Suprapubic skin (tissue), 4 donors: ENCODE results near the gene NDUFV2. TPM values are rescaled to one million over a fixed set of nuclear protein-coding genes. Genes with fewer than 3 reads are reported as not detected.

Experiments
- DNase-seq, 2 donors: peaks; one replicate each; pipeline ENCODE4 v3.0.0-alpha.2; 2019; ENCODE audit warnings: low spot score in 2 of 2
- H3K27ac ChIP-seq: fragments of 200-600 bp; sonication (generic); one replicate; pipeline ENCODE4 v1.5.1; 2019
- H3K27me3 ChIP-seq: fragments of 200-600 bp; sonication (generic); one replicate; pipeline ENCODE4 v1.5.1; 2019
- H3K36me3 ChIP-seq: fragments of 200-600 bp; sonication (generic); one replicate; pipeline ENCODE4 v1.5.1; 2019
- H3K4me1 ChIP-seq: fragments of 200-600 bp; sonication (generic); one replicate; pipeline ENCODE4 v1.5.1; 2019
- H3K4me3 ChIP-seq: fragments of 200-600 bp; sonication (generic); one replicate; pipeline ENCODE4 v1.5.1; 2019; ENCODE audit warnings: mild to moderate bottlenecking
- H3K9me3 ChIP-seq: fragments of 200-600 bp; sonication (generic); one replicate; pipeline ENCODE4 v1.5.1; 2019
- EP300 ChIP-seq: sonication (generic); formaldehyde crosslinking; IDR thresholded peaks from one replicate; pipeline ENCODE4 v1.6.1; 2017; ENCODE audit warnings: antibody characterized with exemption
- POLR2A ChIP-seq, 2 donors: fragments of 450-650 bp; IDR thresholded peaks; one replicate each; pipeline ENCODE4 v1.6.1; 2017; ENCODE audit warnings: antibody characterized with exemption in 2 of 2, mild to moderate bottlenecking in 2 of 2, moderate library complexity in 2 of 2
- POLR2AphosphoS5 ChIP-seq, 3 donors: sonication (generic); formaldehyde crosslinking; IDR thresholded peaks; one replicate each; pipeline ENCODE4 v1.6.1; 2017; ENCODE audit warnings: antibody characterized with exemption in 3 of 3
- WGBS: methylation state at CpG from one replicate; pipeline ENCODE4 v1.1.5; 2018; 5-methylcytosine and 5-hydroxymethylcytosine counted together
- total RNA-seq, 4 donors: library from RNA; depleted of rRNA; stranded (reverse); fragments of >200 nt; gene quantifications; one replicate each; pipeline ENCODE4 v1.1.0, GENCODE V29; 2016
- TF ChIP-seq, protein P1 (sequence below), 2 donors: fragments of 200-600 bp in 1 of 2; fragments of 450-650 bp in 1 of 2; sonication (generic) in 1 of 2; IDR thresholded peaks; one replicate each; pipeline ENCODE4 v1.5.1; 2016 to 2019; ENCODE audit warnings: antibody characterized with exemption in 2 of 2, mild to moderate bottlenecking in 1 of 2, moderate library complexity in 1 of 2

Gene NDUFV2
- total RNA-seq, 4 donors from 2014 or later = 107 to 137 (median 124) TPM

DNA sequence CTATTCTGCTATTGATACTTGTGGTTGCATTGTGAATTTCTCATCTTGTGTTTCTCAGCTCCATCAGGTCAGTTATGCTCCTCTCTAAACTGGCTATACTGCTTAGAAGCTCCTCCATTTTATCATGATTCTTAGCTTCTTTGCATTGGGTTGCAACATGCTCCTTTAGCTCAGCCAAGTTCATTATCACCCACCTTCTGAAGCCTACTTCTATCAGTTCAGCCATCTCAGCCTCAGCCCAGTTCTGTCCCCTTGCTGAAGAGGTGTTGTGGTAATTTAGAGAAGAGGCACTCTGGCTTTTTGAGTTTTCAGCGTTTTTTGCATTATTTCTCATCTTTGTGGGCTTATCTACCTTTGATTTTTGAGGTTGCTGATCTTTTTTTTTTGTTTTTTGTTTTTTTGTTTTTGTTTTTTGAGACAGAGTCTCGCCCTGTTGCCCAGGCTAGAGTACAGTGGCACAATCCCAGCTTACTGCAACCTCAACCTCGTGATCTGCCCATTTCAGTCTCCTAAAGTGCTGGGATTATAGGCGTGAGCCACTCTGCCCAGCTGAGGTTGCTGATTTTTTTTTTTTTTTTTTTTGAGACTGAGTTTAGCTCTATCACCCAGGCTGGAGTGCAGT lies 70.1 kb downstream of the NDUFV2 start:
- 83% methylated on average over 4 of the region's 4 CpGs for WGBS
- no peak for TF ChIP-seq POLR2A (IDR thresholded peaks at IDR 0.05)
- TF ChIP-seq, protein P1, sequence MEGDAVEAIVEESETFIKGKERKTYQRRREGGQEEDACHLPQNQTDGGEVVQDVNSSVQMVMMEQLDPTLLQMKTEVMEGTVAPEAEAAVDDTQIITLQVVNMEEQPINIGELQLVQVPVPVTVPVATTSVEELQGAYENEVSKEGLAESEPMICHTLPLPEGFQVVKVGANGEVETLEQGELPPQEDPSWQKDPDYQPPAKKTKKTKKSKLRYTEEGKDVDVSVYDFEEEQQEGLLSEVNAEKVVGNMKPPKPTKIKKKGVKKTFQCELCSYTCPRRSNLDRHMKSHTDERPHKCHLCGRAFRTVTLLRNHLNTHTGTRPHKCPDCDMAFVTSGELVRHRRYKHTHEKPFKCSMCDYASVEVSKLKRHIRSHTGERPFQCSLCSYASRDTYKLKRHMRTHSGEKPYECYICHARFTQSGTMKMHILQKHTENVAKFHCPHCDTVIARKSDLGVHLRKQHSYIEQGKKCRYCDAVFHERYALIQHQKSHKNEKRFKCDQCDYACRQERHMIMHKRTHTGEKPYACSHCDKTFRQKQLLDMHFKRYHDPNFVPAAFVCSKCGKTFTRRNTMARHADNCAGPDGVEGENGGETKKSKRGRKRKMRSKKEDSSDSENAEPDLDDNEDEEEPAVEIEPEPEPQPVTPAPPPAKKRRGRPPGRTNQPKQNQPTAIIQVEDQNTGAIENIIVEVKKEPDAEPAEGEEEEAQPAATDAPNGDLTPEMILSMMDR (IDR thresholded peaks at IDR 0.05) = no peak
- Histone ChIP-seq H3K27me3 (no peaks in the 10 kb centered on the region), H3K4me1 (peaks cover 35% of the 10 kb centered on the region), H3K36me3 (no peaks in the 10 kb centered on the region), H3K27ac (no peak overlapping the region), H3K4me3 (no peak overlapping the region), H3K9me3 (no peaks in the 10 kb centered on the region)
- DNase-seq = no peak

DNA sequence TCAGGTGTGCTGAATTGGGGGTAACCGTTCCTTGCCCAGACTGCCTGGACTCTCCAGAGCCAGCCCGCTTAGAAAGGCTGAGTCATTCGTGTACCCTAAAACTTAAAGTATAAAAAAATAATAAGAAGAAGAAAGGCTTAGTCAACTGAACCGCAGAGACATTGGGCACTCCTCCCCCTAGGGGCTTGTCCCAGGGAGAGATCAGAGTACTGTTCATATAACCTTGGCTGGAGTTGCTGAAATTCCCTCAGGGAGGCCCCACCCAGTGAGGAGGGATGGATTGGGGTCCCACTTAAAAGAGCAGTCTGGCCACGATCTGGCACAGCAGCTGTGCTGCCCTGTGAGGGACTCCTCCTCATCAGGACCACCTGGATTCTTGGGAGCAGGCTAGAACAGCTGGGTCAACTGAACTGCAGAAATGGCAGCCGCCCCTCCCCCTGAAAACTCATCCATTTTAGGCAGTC lies 71.3 kb downstream of the NDUFV2 start:
- Histone ChIP-seq H3K27me3 (no peaks in the 10 kb centered on the region), H3K36me3 (no peaks in the 10 kb centered on the region), H3K4me3 (no peak overlapping the region), H3K9me3 (no peaks in the 10 kb centered on the region), H3K4me1 (peaks cover 41% of the 10 kb centered on the region), H3K27ac (peak overlapping the region; percentile 18)
- 70% methylated on average over 5 of the region's 6 CpGs for whole genome bisulfite sequencing
- no peak for DNase-seq
- TF ChIP-seq POLR2A (IDR thresholded peaks at IDR 0.05) (no peak), EP300 (no peak), POLR2AphosphoS5 (IDR thresholded peaks at IDR 0.05) (no peak)
- TF ChIP-seq, protein P1 (IDR thresholded peaks at IDR 0.05) = no peak

DNA sequence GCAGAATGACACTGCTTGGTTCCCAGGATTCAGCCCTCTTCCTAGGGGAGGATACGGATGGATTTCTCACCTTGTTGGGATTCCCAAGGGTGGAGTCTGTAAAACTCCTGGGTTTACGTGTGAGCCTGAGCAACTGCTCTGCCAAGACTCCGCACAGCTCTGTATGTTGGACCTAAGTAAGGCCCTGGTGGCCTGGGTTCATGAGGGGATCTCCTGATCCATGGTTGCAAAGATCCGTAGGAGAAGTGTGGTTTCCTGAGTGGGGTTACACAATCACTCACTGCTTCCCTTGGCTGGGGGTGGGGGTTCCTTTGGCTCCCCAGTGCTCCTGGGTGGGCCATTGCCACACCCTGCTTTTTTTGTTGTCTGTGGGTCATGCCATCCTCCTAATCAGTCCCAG lies 71.8 kb downstream of the NDUFV2 start:
- H3K36me3 ChIP-seq = peaks cover 2% of the 10 kb centered on the region
- WGBS = no CpG with 5 or more reads among the region's 4 CpGs
- no peaks in the 10 kb centered on the region for H3K9me3 ChIP-seq
- peak overlapping the region; percentile 18 for H3K27ac ChIP-seq
- no peaks in the 10 kb centered on the region for H3K27me3 ChIP-seq
- peaks cover 41% of the 10 kb centered on the region for H3K4me1 ChIP-seq
- no peak for TF ChIP-seq POLR2AphosphoS5 (IDR thresholded peaks at IDR 0.05)
- no peak for TF ChIP-seq EP300
- TF ChIP-seq, protein P1 (IDR thresholded peaks at IDR 0.05) = no peak
- TF ChIP-seq POLR2A (IDR thresholded peaks at IDR 0.05) = no peak
- H3K4me3 ChIP-seq = no peak overlapping the region
- DNase-seq = no peak

DNA sequence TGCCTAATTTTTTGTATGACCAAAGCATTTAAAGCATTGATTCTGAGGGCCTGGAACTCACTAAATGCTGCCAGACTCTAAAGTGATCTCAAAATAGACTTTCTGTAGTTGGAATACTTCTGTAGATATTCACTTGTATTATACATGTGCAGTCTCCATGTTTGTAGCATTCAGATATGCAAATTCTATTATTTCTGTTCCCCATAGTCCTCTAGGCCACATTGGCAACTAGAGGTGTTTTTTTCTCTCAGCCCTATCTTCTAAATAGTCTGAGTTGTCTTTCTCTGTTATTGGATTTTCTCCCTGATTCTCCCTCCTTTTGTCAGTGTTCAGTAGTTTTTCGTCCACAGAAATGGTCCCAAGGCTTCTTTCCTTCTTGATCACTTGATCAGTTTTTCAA lies 72.6 kb downstream of the NDUFV2 start:
- WGBS = 95% methylated on average over 1 of the region's 1 CpG
- TF ChIP-seq EP300 (no peak), POLR2AphosphoS5 (IDR thresholded peaks at IDR 0.05) (no peak), POLR2A (IDR thresholded peaks at IDR 0.05) (no peak)
- TF ChIP-seq, protein P1 (IDR thresholded peaks at IDR 0.05) = no peak
- Histone ChIP-seq H3K9me3 (no peaks in the 10 kb centered on the region), H3K4me3 (no peak overlapping the region), H3K27ac (no peak overlapping the region), H3K27me3 (no peaks in the 10 kb centered on the region), H3K36me3 (peaks cover 4% of the 10 kb centered on the region), H3K4me1 (peaks cover 46% of the 10 kb centered on the region)
- DNase-seq = no peak

DNA sequence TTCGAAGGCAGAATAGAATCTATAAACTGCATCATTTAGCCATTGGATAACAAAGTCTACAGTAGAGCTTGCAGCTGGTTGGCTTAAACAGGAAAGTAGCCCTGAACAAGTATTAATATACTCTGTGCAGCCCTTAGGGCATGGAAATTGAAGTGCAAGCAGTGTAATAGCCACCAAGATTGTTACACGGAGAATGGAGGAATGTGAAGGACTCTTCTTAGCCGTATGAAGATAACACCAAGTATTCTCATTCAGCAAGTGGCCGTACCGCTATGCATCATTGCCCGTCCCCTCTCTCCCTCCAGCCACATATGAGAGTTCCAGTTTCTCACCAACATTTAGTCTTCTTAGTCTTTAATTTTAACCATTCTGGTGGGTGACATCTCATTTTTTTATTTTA lies 74.5 kb downstream of the NDUFV2 start:
- Histone ChIP-seq H3K4me3 (no peak overlapping the region), H3K27me3 (no peaks in the 10 kb centered on the region), H3K27ac (no peak overlapping the region), H3K36me3 (peaks cover 4% of the 10 kb centered on the region), H3K4me1 (peaks cover 60% of the 10 kb centered on the region), H3K9me3 (no peaks in the 10 kb centered on the region)
- TF ChIP-seq POLR2A (IDR thresholded peaks at IDR 0.05) (no peak), POLR2AphosphoS5 (IDR thresholded peaks at IDR 0.05) (no peak), EP300 (no peak)
- TF ChIP-seq, protein P1 (IDR thresholded peaks at IDR 0.05) = no peak
- DNase-seq = no peak
- WGBS = 87% methylated on average over 6 of the region's 6 CpGs
